Skeletal muscle tissue (tissue), 4 donors: ENCODE measurements around the gene SORCS3. TPM values are rescaled to one million over a fixed set of nuclear protein-coding genes. Genes with fewer than 3 reads are reported as not detected.
A peak's percentile ranks its signal among the peaks of the same experiment; 100 is the strongest.

Experiments used
- H3K27ac ChIP-seq: one replicate; pipeline ENCODE4 v1.7.0; 2013; ENCODE audit warnings: mild to moderate bottlenecking, low read depth, low read length, inconsistent platforms
- H3K27me3 ChIP-seq, 3 donors: one replicate each; pipeline ENCODE4 v1.7.0; 2013; ENCODE audit warnings: low read length in 3 of 3; ENCODE audit not compliant: control insufficient read depth in 3 of 3, insufficient read depth in 3 of 3
- H3K36me3 ChIP-seq, 3 donors: one replicate each; pipeline ENCODE4 v1.7.0; 2013; ENCODE audit warnings: low read length in 3 of 3; ENCODE audit not compliant: control insufficient read depth in 3 of 3, insufficient read depth in 3 of 3
- H3K4me1 ChIP-seq, 3 donors: one replicate each; pipeline ENCODE4 v1.7.0; 2013; ENCODE audit warnings: low read length in 3 of 3, mild to moderate bottlenecking in 3 of 3; ENCODE audit not compliant: control insufficient read depth in 3 of 3, insufficient read depth in 3 of 3
- H3K4me3 ChIP-seq, 3 donors: one replicate each; pipeline ENCODE4 v1.7.0; 2013; ENCODE audit warnings: low read length in 3 of 3
- H3K9ac ChIP-seq, 3 donors: one replicate each; pipeline ENCODE4 v1.7.0; 2013; ENCODE audit warnings: low read length in 3 of 3, mild to moderate bottlenecking in 3 of 3, moderate library complexity in 2 of 3, low read depth in 1 of 3
- H3K9me3 ChIP-seq, 3 donors: one replicate each; pipeline ENCODE4 v1.7.0; 2013; ENCODE audit warnings: low read length in 3 of 3; ENCODE audit not compliant: control insufficient read depth in 3 of 3
- total RNA-seq: library from RNA; depleted of rRNA; stranded (reverse); fragments of >200 nt; gene quantifications from one replicate; pipeline ENCODE4 v1.2.3, GENCODE V29; 2014
- donor health status: Osteomylitis.

SORCS3 gene
- total RNA-seq, 1 donor from 2014 or later, result 0.52 TPM

DNA sequence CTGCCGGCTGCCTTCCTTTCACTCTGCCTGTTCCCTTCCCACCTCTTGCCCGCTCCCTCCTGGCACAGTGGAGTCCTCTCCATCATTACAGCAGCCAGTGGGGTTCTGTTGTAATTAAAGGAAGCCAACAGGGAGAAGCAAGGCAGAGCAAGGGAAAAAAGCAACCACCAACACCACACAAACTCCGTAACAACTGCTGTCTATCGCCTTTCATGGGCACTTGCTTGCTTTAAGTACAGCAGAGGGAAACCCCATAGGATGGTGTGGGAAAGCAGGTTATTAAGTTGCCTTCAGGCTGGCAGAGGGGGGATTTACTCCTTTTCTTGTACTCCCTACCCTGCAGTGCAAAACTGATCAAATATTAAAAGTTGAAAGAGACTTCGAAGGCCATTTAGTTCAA lies 22.0 kb downstream of the SORCS3 start:
- H3K4me1 ChIP-seq, result no peaks in the 10 kb centered on the region
- no peak overlapping the region for H3K4me3 ChIP-seq
- H3K27ac ChIP-seq, result no peak overlapping the region
- H3K9ac ChIP-seq, result no peak overlapping the region
- H3K9me3 ChIP-seq, result no peaks in the 10 kb centered on the region
- no peaks in the 10 kb centered on the region for H3K36me3 ChIP-seq
- H3K27me3 ChIP-seq, result peaks cover 0 to 15% (median 0%) of the 10 kb centered on the region in 3 donors

DNA sequence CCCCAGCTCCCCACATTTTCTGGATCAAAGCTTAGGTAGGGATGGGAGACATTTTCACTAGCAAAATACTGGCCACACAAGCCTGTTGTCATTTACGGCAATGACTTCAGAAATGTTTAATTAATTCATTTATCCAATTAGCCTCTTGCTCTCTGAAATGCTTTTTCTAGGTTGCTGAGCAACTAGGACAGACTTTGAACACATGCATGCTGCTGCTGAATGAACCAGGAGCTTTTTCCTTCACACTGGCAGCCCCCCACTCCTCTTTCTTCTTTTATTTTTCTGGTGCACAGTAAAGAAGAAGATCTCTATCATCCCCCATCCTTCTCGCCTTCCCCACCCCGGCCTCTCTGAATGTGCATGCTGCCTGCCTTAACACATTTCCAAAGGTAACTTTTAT lies 22.5 kb downstream of the SORCS3 start:
- Histone ChIP-seq H3K4me1 (no peaks in the 10 kb centered on the region), H3K27ac (no peak overlapping the region), H3K27me3 (peaks cover 0 to 15% (median 0%) of the 10 kb centered on the region in 3 donors), H3K4me3 (no peak overlapping the region), H3K9ac (no peak overlapping the region), H3K9me3 (no peaks in the 10 kb centered on the region), H3K36me3 (no peaks in the 10 kb centered on the region)

DNA sequence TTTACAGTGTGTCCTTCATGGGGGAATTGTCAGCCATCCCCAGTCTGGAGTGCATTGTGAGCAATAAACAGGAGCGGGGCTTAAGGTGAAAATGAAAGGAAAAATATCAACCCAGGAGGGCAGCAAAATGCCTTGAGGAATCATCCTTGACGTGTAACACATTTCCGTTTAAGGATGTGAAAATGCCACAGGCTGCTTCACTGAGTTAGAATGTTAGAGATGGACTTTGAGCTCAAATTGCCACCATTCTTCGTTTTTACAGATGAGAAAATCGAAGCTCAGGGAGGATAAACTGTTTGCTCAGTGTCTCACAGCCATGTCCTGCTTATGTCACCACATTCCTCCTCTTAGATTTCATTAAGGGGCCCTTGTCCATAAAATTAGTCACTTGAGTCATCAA lies 23.1 kb downstream of the SORCS3 start:
- Histone ChIP-seq H3K36me3 (no peaks in the 10 kb centered on the region), H3K9me3 (no peaks in the 10 kb centered on the region), H3K27ac (no peak overlapping the region), H3K4me1 (no peaks in the 10 kb centered on the region), H3K9ac (no peak overlapping the region), H3K4me3 (no peak overlapping the region), H3K27me3 (peaks cover 0 to 15% (median 0%) of the 10 kb centered on the region in 3 donors)

DNA sequence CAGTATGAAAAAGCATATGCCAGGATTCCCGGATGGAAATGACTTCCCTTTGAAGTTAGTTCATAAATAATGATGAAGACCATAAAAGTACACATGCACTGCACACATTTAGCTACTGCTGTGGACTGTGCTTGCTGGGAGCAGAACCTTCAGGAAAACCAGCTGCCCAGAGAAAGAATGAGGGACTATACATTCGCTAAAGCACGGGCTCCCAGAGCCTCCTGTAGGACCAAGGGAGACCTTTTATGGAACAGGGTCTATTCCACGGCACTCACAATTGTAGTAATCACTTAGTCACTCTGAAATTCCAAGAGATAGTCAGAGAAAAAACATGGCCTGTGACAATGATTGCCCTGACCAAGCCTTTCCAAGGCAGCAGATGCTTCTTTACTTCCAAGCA lies 24.1 kb downstream of the SORCS3 start:
- no peak overlapping the region for H3K9ac ChIP-seq
- H3K9me3 ChIP-seq, result no peaks in the 10 kb centered on the region
- no peaks in the 10 kb centered on the region for H3K36me3 ChIP-seq
- H3K4me3 ChIP-seq, result no peak overlapping the region
- no peaks in the 10 kb centered on the region for H3K4me1 ChIP-seq
- H3K27ac ChIP-seq, result no peak overlapping the region
- H3K27me3 ChIP-seq, result peaks cover 0 to 13% (median 0%) of the 10 kb centered on the region in 3 donors

DNA sequence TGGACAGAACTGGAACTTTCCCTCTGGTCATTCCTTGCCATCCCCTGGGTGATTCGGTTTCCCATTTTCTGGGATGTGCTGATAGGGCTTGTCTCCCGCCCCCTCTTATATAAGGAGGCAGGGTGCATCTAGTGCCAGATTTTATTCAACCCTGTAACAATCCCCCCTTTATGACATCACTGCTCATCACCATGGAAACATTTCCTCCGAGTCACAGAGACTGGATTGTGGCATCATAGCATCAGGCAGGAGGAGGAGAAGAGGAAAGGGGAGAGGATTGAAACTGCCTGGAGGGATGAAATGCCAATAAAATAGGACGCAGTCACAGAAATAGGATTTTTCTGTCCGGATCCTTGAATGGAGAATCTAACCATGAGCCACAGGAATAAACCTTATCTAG lies 25.0 kb downstream of the SORCS3 start:
- no peak overlapping the region for H3K9ac ChIP-seq
- H3K4me3 ChIP-seq, result no peak overlapping the region
- H3K36me3 ChIP-seq, result no peaks in the 10 kb centered on the region
- H3K27ac ChIP-seq, result no peak overlapping the region
- no peaks in the 10 kb centered on the region for H3K4me1 ChIP-seq
- peaks cover 0 to 13% (median 0%) of the 10 kb centered on the region in 3 donors for H3K27me3 ChIP-seq
- H3K9me3 ChIP-seq, result no peaks in the 10 kb centered on the region

DNA sequence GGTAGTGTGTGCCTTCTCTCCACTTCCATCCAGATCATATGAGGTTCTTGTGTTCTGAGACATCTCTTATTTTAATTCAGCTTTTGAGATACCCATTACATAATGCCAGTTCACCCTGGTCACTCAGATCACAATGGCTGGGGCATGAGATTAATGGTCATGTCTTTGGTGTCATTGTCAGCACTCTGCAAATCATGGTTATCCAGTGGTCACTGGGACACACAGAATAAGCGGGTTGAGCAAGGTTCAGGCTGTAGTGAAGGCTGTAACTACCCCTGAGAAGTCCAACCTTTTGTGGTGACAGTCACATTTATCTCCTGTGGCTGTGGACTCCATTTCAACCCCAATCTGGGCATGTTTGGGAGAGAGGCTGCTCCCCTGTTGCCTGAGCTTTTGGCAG lies 35.8 kb downstream of the SORCS3 start:
- no peaks in the 10 kb centered on the region for H3K9me3 ChIP-seq
- H3K9ac ChIP-seq, result no peak overlapping the region

DNA sequence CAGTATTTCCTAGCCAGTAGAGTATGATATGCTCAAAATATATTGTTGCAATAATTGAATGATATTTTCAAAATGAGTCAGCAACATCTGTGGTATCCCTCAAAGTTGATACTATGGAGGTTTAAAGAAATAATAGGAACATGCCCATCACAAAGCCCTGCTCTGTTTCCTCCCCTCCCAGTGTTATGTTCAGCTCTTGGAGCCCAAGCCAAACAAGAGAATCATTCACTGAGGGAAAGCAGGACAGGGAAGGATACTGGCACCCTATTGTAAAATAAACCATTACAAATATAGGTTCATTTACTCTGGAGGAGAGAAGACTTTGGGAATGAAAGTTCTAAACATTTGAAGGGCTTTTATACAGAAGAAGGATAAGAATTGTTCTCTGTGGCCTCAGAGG lies 37.6 kb downstream of the SORCS3 start:
- Histone ChIP-seq H3K9ac (no peak overlapping the region), H3K27me3 (peaks cover 0 to 10% (median 0%) of the 10 kb centered on the region in 3 donors), H3K4me1 (no peaks in the 10 kb centered on the region), H3K9me3 (no peaks in the 10 kb centered on the region), H3K36me3 (no peaks in the 10 kb centered on the region), H3K4me3 (no peak overlapping the region), H3K27ac (no peak overlapping the region)

More for the DNA sequence above, 35.8 kb downstream of the SORCS3 start:
- Histone ChIP-seq H3K4me3 (no peak overlapping the region), H3K4me1 (no peaks in the 10 kb centered on the region), H3K27ac (no peak overlapping the region), H3K27me3 (peaks cover 0 to 8% (median 0%) of the 10 kb centered on the region in 3 donors), H3K36me3 (no peaks in the 10 kb centered on the region)

DNA sequence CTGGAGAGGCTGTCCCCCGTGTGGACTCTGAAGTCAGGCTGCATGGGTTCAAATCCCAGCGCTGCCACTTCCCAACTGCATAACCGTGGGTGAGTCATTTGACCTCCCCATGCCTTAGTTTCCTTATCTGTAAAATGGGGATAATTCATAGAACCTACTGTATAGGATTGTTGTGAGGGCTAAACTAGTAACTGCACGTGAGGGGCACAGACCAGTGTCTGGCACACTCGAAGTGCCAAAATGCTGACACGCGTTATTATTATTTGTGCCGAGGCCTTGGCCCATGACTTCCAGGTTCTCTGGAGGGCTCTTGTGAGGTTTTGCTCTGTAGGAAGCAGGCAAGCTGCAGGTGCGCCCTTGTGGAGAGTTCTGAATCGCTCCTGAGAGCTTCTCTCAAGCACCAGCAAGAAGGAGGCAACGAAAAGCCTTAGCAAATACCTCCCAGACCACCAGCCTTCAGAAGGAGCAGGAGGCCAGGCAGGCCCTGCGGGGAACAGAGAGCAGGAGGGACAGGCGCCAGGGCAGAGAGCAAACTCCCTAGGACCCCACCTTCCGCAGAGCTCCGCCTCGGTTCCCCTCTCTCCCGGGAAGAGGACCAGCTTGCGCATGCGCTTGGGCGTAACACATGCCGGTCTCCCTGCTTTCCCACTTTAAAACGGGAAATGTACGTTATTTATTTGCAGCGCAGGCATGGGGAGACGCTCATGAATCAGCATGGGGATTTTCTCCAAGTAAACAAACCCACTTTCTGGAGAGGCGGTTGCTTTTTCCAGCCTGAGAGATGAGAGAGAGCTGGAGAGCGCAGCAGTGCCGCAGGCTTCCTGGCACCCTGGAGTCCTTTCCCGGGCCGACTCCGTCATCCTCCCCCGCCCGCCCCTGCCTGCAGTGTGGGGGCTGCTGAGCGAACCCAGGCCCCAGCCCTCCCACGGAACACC lies 39.6 kb downstream of the SORCS3 start:
- Histone ChIP-seq H3K27me3 (peaks cover 0 to 10% (median 0%) of the 10 kb centered on the region in 3 donors), H3K36me3 (no peaks in the 10 kb centered on the region), H3K9ac (no peak overlapping the region), H3K9me3 (no peaks in the 10 kb centered on the region), H3K27ac (no peak overlapping the region), H3K4me1 (no peaks in the 10 kb centered on the region), H3K4me3 (peak overlapping the region in 1 of 3 donors; percentile 38)

DNA sequence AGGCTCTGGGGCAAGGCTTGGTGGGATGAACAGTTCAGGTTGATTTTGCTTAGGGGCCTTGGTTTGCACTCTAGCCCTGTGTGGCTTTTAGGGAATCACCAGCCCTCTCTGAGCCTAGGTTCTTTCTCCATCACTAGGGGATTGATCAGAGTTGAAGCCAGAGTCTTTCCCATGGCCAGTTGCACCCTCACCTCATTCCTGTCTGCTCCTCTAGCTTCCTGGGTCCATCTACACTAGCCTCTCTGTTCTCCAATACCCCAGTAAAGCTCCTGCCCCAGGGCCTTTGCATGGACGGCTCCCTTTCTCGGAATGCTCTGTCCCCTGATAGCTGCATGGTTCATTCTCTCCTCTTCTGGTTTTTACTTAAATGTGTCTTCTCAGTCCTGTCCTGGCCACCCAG lies 40.4 kb downstream of the SORCS3 start:
- H3K27me3 ChIP-seq, result peaks cover 0 to 10% (median 0%) of the 10 kb centered on the region in 3 donors
- no peak overlapping the region for H3K27ac ChIP-seq
- no peak overlapping the region for H3K9ac ChIP-seq
- no peaks in the 10 kb centered on the region for H3K9me3 ChIP-seq
- H3K4me1 ChIP-seq, result no peaks in the 10 kb centered on the region
- H3K36me3 ChIP-seq, result no peaks in the 10 kb centered on the region
- no peak overlapping the region for H3K4me3 ChIP-seq

DNA sequence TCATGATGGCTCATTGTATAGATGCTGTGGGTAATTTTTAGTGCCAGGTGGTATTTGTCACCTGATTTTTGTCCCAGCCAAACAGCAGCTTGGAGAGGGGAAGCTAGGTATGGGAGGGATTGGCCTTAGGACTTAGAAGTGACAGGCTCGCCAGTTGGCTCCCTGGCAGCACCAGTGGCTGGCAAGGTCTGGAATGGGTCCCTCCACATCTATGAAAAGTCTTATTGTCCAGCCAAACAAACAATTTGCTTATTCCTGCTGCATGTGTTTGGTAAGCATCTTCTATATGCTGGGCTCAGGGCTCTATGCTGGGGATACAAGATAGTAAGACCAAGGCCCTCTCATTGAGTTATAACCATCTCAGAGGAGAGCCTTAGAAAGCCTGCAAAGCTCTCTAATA lies 42.5 kb downstream of the SORCS3 start:
- H3K4me3 ChIP-seq, result no peak overlapping the region
- no peaks in the 10 kb centered on the region for H3K36me3 ChIP-seq
- no peak overlapping the region for H3K9ac ChIP-seq
- peaks cover 0 to 13% (median 0%) of the 10 kb centered on the region in 3 donors for H3K27me3 ChIP-seq
- no peak overlapping the region for H3K27ac ChIP-seq
- no peaks in the 10 kb centered on the region for H3K9me3 ChIP-seq
- no peaks in the 10 kb centered on the region for H3K4me1 ChIP-seq
